OCI-LY3 (cell line): Measurements from ENCODE around the gene NUP210.

Experiments
- EZH2phosphoT487 ChIP-seq: fragments of 200-600 bp; shearing (Covaris generic); IDR thresholded peaks from 2 replicates; pipeline ENCODE4 v1.6.1; 2018; ENCODE audit warnings: antibody characterized with exemption, mixed run types, low read depth
- TF ChIP-seq, protein P1 (sequence below): fragments of 200-600, 300-600 bp; sonication (generic); IDR thresholded peaks from 2 replicates; pipeline ENCODE4 v1.5.1; 2014; ENCODE audit warnings: antibody characterized with exemption, low read length, low read depth

DNA sequence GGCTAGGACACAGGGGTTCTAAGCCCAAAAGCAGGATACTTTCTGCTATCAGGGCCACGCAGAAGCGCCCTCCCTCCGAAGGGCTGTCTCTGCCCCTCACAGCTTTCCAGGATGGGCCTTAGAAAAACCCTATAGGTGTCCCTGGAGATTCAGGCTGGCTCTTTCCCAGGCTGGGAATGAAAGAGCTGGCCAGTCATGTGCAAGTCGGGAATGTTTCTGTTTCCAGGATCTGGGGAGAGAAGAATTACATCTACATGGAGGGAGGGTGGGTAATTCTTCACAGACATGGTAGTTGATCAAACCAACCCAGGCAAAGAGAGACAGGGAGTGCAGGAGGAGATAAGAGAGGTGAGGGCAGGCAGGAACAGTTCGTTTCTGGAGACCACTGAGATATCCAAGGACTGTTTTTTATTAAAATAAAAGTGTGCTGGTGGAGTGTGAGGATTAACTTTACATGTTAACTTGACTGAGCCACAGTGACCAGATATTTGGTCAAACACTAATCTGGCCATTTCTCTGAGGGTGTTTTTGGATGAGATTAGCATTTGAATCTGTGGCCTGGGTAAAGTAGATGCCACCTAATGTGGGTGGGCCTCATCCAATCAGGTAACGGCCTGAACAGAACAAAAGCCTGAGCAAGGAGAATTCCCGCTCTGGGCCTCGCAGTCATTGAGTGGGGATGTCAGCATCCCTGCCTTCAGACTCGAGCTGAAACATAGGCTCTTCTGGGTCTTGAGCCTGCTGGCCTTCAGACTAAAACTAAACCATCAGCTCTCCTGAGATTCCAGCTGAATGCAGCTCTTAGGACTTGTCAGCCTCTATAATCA is 15.3 kb downstream of the NUP210 start:
- TF ChIP-seq, protein P1, sequence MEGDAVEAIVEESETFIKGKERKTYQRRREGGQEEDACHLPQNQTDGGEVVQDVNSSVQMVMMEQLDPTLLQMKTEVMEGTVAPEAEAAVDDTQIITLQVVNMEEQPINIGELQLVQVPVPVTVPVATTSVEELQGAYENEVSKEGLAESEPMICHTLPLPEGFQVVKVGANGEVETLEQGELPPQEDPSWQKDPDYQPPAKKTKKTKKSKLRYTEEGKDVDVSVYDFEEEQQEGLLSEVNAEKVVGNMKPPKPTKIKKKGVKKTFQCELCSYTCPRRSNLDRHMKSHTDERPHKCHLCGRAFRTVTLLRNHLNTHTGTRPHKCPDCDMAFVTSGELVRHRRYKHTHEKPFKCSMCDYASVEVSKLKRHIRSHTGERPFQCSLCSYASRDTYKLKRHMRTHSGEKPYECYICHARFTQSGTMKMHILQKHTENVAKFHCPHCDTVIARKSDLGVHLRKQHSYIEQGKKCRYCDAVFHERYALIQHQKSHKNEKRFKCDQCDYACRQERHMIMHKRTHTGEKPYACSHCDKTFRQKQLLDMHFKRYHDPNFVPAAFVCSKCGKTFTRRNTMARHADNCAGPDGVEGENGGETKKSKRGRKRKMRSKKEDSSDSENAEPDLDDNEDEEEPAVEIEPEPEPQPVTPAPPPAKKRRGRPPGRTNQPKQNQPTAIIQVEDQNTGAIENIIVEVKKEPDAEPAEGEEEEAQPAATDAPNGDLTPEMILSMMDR: no peak
- TF ChIP-seq EZH2phosphoT487: no peak
